SU-DHL-6 (cell line): Measurements from ENCODE around the gene ALDH3A2.

Experiments
- H2AFZ ChIP-seq: fragments of 200-600 bp; sonication (generic); 2 replicates; pipeline ENCODE4 v1.6.1; 2014; ENCODE audit warnings: low read depth, mild to moderate bottlenecking, moderate library complexity, mixed read lengths, antibody characterized with exemption, low read length; ENCODE audit not compliant: severe bottlenecking
- H3F3A ChIP-seq: fragments of 200-600 bp; shearing (Covaris generic); 2 replicates; pipeline ENCODE4 v1.6.0; 2016; ENCODE audit warnings: antibody characterized with exemption, mild to moderate bottlenecking; ENCODE audit not compliant: insufficient read depth
- H3K27ac ChIP-seq: fragments of 200-600 bp; sonication (generic); 2 replicates; pipeline ENCODE4 v1.5.1; 2016; ENCODE audit warnings: low read depth, mild to moderate bottlenecking, low read length, moderate library complexity, mixed read lengths
- H3K27me3 ChIP-seq: fragments of 200-600 bp; sonication (generic), shearing (Covaris generic); 2 replicates; pipeline ENCODE4 v1.6.0; 2014; ENCODE audit warnings: mild to moderate bottlenecking, low read length
- H3K36me3 ChIP-seq: fragments of 200-600 bp; sonication (generic); 2 replicates; pipeline ENCODE4 v1.6.1; 2014; ENCODE audit warnings: mild to moderate bottlenecking, low read length, mixed read lengths
- H3K4me2 ChIP-seq: fragments of 300-600, 200-600 bp; shearing (Covaris generic), sonication (generic); 2 replicates; pipeline ENCODE4 v1.6.0; 2014; ENCODE audit warnings: low read length, low read depth, mild to moderate bottlenecking; ENCODE audit not compliant: poor library complexity, severe bottlenecking
- H3K4me3 ChIP-seq: fragments of 200-600 bp; sonication (generic); 2 replicates; pipeline ENCODE4 v1.5.1; 2014; ENCODE audit warnings: antibody characterized with exemption, low read length, mild to moderate bottlenecking, mixed read lengths; ENCODE audit not compliant: insufficient read depth, poor library complexity, severe bottlenecking
- H3K79me2 ChIP-seq: fragments of 200-600 bp; sonication (generic); 2 replicates; pipeline ENCODE4 v1.6.1; 2014; ENCODE audit warnings: mild to moderate bottlenecking, low read length, moderate library complexity; ENCODE audit not compliant: insufficient read depth
- H3K9ac ChIP-seq: fragments of 200-600 bp; sonication (generic); 2 replicates; pipeline ENCODE4 v1.7.0; 2014; ENCODE audit warnings: mild to moderate bottlenecking, low read length
- H3K9me2 ChIP-seq: fragments of 200-600 bp; sonication (generic); replicated peaks from 2 replicates; pipeline ENCODE4 v1.6.1; 2014; ENCODE audit warnings: low read length; ENCODE audit not compliant: insufficient read depth
- H3K9me3 ChIP-seq: fragments of 200-600 bp; sonication (generic); 2 replicates; pipeline ENCODE4 v1.6.1; 2014; ENCODE audit warnings: low read length, mixed read lengths; ENCODE audit not compliant: insufficient read depth
- H4K20me1 ChIP-seq: fragments of 200-600 bp; sonication (generic); 2 replicates; pipeline ENCODE4 v1.6.1; 2014; ENCODE audit warnings: low read depth, mild to moderate bottlenecking, antibody characterized with exemption, low read length, moderate library complexity, mixed read lengths
- CTCF ChIP-seq: fragments of 200-600 bp; sonication (generic); IDR thresholded peaks from one replicate; pipeline ENCODE4 v1.5.1; 2017; ENCODE audit warnings: antibody characterized with exemption, mild to moderate bottlenecking, low read length, moderate library complexity; ENCODE audit not compliant: insufficient read depth, poor library complexity, severe bottlenecking
- EZH2phosphoT487 ChIP-seq: fragments of 200-600 bp; sonication (generic), shearing (Covaris generic); conservative IDR thresholded peaks from 2 replicates; pipeline ENCODE4 v1.6.1; 2018; ENCODE audit warnings: mild to moderate bottlenecking, antibody characterized with exemption, low read length, moderate library complexity, mixed read lengths

The ALDH3A2 gene

GRCh38 chr17:19652595-19652994 lies 4.0 kb downstream of the ALDH3A2 start:
- Histone ChIP-seq H3K27ac (no peak overlapping the region), H3K9ac (no peak overlapping the region), H3K36me3 (no peaks in the 10 kb centered on the region), H3K4me3 (no peak overlapping the region), H3F3A (peaks cover 3% of the 10 kb centered on the region), H3K79me2 (peaks cover 13% of the 10 kb centered on the region; the same call in 1 of the 2 replicates), H4K20me1 (no peaks in the 10 kb centered on the region), H2AFZ (no peak overlapping the region), H3K27me3 (no peaks in the 10 kb centered on the region), H3K4me2 (no peak overlapping the region), H3K9me2 (no peaks in the 10 kb centered on the region), H3K9me3 (no peaks in the 10 kb centered on the region)
- no peak for TF ChIP-seq CTCF

- Histone ChIP-seq H2AFZ (no peak overlapping the region), H4K20me1 (no peaks in the 10 kb centered on the region), H3K9me2 (no peaks in the 10 kb centered on the region), H3K9ac (no peak overlapping the region), H3K4me3 (no peak overlapping the region), H3K36me3 (no peaks in the 10 kb centered on the region), H3K4me2 (no peak overlapping the region), H3F3A (no peaks in the 10 kb centered on the region), H3K27ac (no peak overlapping the region), H3K27me3 (no peaks in the 10 kb centered on the region), H3K79me2 (peaks cover 8% of the 10 kb centered on the region; the same call in 1 of the 2 replicates), H3K9me3 (no peaks in the 10 kb centered on the region)
- TF ChIP-seq CTCF (no peak), EZH2phosphoT487 (no peak)
These were observed 5.9 kb downstream of the ALDH3A2 start for GRCh38 chr17:19654342-19654886.

- Histone ChIP-seq H3K27ac (no peak overlapping the region), H3K9ac (no peak overlapping the region), H3K36me3 (no peaks in the 10 kb centered on the region)
These were observed 6.3 kb downstream of the ALDH3A2 start for GRCh38 chr17:19654896-19655295.

More at GRCh38 chr17:19654896-19655295, 6.3 kb downstream of the ALDH3A2 start:
- Histone ChIP-seq H3K79me2 (0 out of 2 replicates have a peak, but pooled peaks cover 3% of the 10 kb centered on the region), H3K9me2 (no peaks in the 10 kb centered on the region), H3K4me3 (no peak overlapping the region), H3K9me3 (no peaks in the 10 kb centered on the region), H3K27me3 (no peaks in the 10 kb centered on the region), H3K4me2 (no peak overlapping the region), H3F3A (no peaks in the 10 kb centered on the region), H2AFZ (no peak overlapping the region), H4K20me1 (no peaks in the 10 kb centered on the region)
- TF ChIP-seq CTCF: no peak
- TF ChIP-seq EZH2phosphoT487: no peak
